ENCODE results near the gene GPX4.

GPX4 gene

DNA sequence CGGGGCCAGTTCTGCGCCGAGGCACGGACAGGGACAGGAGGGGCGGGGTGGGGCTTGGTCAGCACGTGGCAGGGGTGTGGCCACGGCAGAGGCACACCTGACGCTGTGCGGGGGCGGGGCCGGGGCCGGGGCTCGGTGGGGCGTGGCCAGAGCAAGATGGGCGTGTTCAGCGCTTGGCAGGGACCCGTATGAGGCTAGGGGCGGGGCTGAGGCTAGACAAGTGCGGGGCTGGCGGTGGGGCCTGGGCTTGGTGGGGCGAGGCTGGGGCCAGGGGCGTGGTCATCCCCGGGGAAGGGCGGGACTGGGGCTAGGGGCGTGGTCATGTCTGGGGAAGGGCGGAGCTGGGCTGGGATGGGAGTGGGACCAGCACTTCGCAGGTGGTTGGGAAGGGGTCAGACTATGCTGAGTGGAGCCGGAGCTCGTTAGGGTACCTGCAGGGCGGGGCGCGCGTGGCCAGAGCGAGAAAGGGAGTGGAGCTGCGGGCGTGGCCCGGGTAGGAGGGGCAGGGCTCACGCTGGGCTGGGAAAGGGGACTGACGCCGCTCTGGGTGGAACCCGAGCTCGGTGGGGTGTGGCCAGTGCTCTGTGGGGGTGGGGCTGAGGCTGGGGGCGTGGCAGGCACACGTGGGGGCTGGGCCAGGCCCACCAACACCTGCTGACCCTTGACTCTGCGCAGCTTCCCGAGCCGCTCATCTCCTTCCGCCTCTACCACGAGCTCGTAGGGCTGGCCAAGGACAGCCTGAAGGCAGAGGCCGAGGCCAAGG, 21.4 kb upstream of the GPX4 start:
- TF ChIP-seq, protein P1, sequence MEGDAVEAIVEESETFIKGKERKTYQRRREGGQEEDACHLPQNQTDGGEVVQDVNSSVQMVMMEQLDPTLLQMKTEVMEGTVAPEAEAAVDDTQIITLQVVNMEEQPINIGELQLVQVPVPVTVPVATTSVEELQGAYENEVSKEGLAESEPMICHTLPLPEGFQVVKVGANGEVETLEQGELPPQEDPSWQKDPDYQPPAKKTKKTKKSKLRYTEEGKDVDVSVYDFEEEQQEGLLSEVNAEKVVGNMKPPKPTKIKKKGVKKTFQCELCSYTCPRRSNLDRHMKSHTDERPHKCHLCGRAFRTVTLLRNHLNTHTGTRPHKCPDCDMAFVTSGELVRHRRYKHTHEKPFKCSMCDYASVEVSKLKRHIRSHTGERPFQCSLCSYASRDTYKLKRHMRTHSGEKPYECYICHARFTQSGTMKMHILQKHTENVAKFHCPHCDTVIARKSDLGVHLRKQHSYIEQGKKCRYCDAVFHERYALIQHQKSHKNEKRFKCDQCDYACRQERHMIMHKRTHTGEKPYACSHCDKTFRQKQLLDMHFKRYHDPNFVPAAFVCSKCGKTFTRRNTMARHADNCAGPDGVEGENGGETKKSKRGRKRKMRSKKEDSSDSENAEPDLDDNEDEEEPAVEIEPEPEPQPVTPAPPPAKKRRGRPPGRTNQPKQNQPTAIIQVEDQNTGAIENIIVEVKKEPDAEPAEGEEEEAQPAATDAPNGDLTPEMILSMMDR (IDR thresholded peaks at IDR 0.05; ENCODE audit: low read depth, low read length) = no peak
- no peak for TF ChIP-seq EZH2phosphoT487 (IDR thresholded peaks at IDR 0.05; ENCODE audit: low read depth)
- Histone ChIP-seq H3K4me2 (ENCODE audit: low read length) (no peak overlapping the region), H3K79me2 (ENCODE audit: low read length) (no peaks in the 10 kb centered on the region), H3K36me3 (replicated peaks; ENCODE audit: low read depth, low read length) (peaks cover 65% of the 10 kb centered on the region), H3K4me3 (ENCODE audit: low read length) (no peak overlapping the region), H4K20me1 (ENCODE audit: insufficient read depth, low read length) (peaks cover 17% of the 10 kb centered on the region), H3K9ac (ENCODE audit: low read length) (no peak overlapping the region), H3K27me3 (ENCODE audit: low read depth, low read length) (no peaks in the 10 kb centered on the region), H2AFZ (ENCODE audit: low read depth, low read length) (no peak overlapping the region), H3K4me1 (ENCODE audit: low read length) (peaks cover 11% of the 10 kb centered on the region), H3K27ac (ENCODE audit: low read length) (no peak overlapping the region), H3K9me3 (ENCODE audit: insufficient read depth, low read length) (no peaks in the 10 kb centered on the region)

DNA sequence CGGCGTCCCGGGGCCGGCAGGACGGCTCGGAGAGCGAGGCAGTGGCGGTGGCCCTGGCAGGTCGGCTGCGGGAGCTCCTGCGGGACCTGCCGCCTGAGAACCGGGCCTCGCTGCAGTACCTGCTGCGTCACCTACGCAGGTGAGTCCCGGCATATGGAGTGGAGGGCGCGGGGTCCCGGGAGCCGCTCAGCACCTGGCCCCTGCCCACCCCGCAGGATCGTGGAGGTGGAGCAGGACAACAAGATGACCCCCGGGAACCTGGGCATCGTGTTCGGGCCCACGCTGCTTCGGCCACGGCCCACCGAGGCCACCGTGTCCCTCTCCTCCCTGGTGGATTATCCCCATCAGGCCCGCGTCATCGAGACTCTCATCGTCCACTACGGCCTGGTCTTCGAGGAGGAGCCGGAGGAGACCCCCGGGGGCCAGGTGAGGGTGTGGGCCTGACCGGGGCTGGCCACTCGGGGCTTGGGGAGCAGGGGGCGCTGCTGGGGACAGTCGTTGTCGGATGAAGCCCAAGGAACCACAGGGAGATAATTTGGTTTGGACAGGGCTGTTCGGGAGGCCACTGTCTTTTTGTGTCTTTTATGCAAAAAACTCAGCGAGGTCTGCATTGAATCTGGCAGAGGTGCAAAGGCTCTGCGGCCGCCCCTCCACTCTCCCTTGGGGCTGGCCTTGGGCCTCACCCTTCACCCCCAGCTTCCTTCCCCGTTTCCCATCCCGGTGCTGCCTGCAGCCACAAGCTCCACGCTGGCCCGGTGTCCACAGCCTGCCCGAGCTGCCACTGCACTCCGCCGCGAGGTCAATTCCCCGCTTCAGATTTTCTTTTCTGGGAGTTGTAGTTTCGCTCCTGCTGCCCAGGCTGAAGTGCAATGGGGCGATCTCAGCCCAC, 20.6 kb upstream of the GPX4 start:
- H3K79me2 ChIP-seq (ENCODE audit: low read length) = no peaks in the 10 kb centered on the region
- H3K9me3 ChIP-seq (ENCODE audit: insufficient read depth, low read length) = no peaks in the 10 kb centered on the region
- H3K27me3 ChIP-seq (ENCODE audit: low read depth, low read length) = no peaks in the 10 kb centered on the region
- H4K20me1 ChIP-seq (ENCODE audit: insufficient read depth, low read length) = peaks cover 24% of the 10 kb centered on the region
- TF ChIP-seq, protein P1 (IDR thresholded peaks at IDR 0.05; ENCODE audit: low read depth, low read length) = no peak
- no peak for TF ChIP-seq EZH2phosphoT487 (IDR thresholded peaks at IDR 0.05; ENCODE audit: low read depth)
- H3K36me3 ChIP-seq (replicated peaks; ENCODE audit: low read depth, low read length) = peaks cover 67% of the 10 kb centered on the region
- no peak overlapping the region for H3K4me3 ChIP-seq (ENCODE audit: low read length)
- H3K4me2 ChIP-seq (ENCODE audit: low read length) = no peak overlapping the region
- H3K27ac ChIP-seq (ENCODE audit: low read length) = no peak overlapping the region
- H3K9ac ChIP-seq (ENCODE audit: low read length) = no peak overlapping the region
- H2AFZ ChIP-seq (ENCODE audit: low read depth, low read length) = no peak overlapping the region
- H3K4me1 ChIP-seq (ENCODE audit: low read length) = peaks cover 13% of the 10 kb centered on the region

DNA sequence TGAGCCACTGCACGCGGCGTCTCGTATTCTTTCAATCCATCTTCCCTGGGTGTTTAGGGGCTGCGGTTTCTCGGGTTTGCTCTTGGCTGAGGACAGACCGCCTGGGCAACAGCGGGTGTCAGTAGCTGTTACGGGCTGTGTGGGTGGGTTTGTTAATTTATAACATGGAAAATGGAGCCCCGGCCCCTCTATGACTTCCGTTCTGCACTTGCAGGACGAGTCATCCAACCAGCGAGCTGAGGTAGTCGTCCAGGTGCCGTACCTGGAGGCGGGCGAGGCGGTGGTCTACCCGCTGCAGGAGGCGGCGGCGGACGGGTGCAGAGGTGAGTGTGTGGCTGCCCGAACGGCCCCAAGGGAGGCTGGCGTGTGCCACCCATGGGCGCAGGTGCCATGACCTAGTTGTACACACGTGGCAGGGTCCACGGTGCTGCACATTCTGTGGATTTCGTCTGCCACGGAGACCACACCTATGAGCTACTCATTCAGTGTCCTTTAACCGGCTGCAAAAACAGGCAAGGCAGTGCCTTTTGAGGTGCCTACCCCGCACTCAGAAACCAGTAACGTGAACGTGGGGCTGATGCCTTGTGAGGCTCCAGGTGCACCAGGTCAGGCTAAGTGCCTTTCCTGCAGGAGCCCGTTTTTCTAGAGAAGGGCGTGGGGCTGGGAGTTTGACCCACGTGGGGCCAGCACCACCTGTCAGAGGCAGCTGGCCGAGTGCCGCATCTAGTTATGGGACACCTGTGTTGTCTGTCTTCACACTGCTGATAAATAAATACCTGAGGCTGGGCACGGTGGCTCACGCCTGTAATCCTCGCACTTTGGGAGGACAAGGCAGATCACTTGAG, 19.5 kb upstream of the GPX4 start:
- Histone ChIP-seq H3K27ac (ENCODE audit: low read length) (no peak overlapping the region), H3K27me3 (ENCODE audit: low read depth, low read length) (no peaks in the 10 kb centered on the region), H4K20me1 (ENCODE audit: insufficient read depth, low read length) (peaks cover 25% of the 10 kb centered on the region), H3K4me2 (ENCODE audit: low read length) (no peak overlapping the region), H3K4me3 (ENCODE audit: low read length) (no peak overlapping the region), H3K36me3 (replicated peaks; ENCODE audit: low read depth, low read length) (peaks cover 76% of the 10 kb centered on the region), H3K9me3 (ENCODE audit: insufficient read depth, low read length) (no peaks in the 10 kb centered on the region), H3K4me1 (ENCODE audit: low read length) (peaks cover 24% of the 10 kb centered on the region), H3K9ac (ENCODE audit: low read length) (no peak overlapping the region), H3K79me2 (ENCODE audit: low read length) (no peaks in the 10 kb centered on the region), H2AFZ (ENCODE audit: low read depth, low read length) (no peak overlapping the region)
- TF ChIP-seq EZH2phosphoT487 (IDR thresholded peaks at IDR 0.05; ENCODE audit: low read depth) = no peak
- TF ChIP-seq, protein P1 (IDR thresholded peaks at IDR 0.05; ENCODE audit: low read depth, low read length) = no peak
